Left ventricle myocardium inferior (tissue), 1 donor: ENCODE results near the gene SHMT1. TPM values are rescaled to one million over a fixed set of nuclear protein-coding genes. Genes with fewer than 3 reads are reported as not detected.

Experiments used
- DNase-seq: peaks from one replicate; pipeline ENCODE4 v3.0.0-alpha.2; 2020
- H3K27ac ChIP-seq: fragments of 200-600 bp; replicated peaks from 2 replicates; pipeline ENCODE4 v1.8.0; 2021
- H3K27me3 ChIP-seq: fragments of 200-600 bp; 2 replicates; pipeline ENCODE4 v1.8.0; 2021; ENCODE audit warnings: low read depth
- H3K36me3 ChIP-seq: fragments of 200-600 bp; 2 replicates; pipeline ENCODE4 v1.8.0; 2021
- H3K4me1 ChIP-seq: fragments of 200-600 bp; 2 replicates; pipeline ENCODE4 v1.8.0; 2021
- H3K4me3 ChIP-seq: fragments of 200-600 bp; 2 replicates; pipeline ENCODE4 v1.8.0; 2021; ENCODE audit warnings: mild to moderate bottlenecking, moderate library complexity
- H3K9me3 ChIP-seq: fragments of 200-600 bp; replicated peaks from 2 replicates; pipeline ENCODE4 v1.8.0; 2021
- intact Hi-C: fragments of 100-400 bp; cut with micrococcal nuclease; formaldehyde crosslinking; loops from one replicate; pipeline ENCODE4 v1.11.0; 2022
- total RNA-seq: library from RNA; stranded (reverse); fragmentation: NEBNext Ultra II Directional; extraction: Animal tissue kit (Norgen Biotek cat#: 25700); gene quantifications from one replicate; pipeline ENCODE4 v1.2.1, GENCODE V29; 2021
- TF ChIP-seq, protein P1 (sequence below): fragments of 200-600 bp; IDR thresholded peaks from 2 replicates; pipeline ENCODE4 v1.8.0; 2021; ENCODE audit warnings: antibody characterized with exemption, mild to moderate bottlenecking, borderline replicate concordance
- donor health status: DM: no; HTN: yes; CAD: no; lungs with severe emphysema.

SHMT1 gene
- total RNA-seq, 1 donor from 2014 or later: 6.8 TPM

GRCh38 chr17:18318771-18319450, 44.4 kb downstream of the SHMT1 start:
- no peak overlapping the region for H3K27ac ChIP-seq
- intact Hi-C loops: no loop called here
- no peaks in the 10 kb centered on the region for H3K9me3 ChIP-seq
- peak overlapping the region; percentile 36 for H3K4me3 ChIP-seq
- H3K27me3 ChIP-seq: no peaks in the 10 kb centered on the region
- TF ChIP-seq, protein P1, sequence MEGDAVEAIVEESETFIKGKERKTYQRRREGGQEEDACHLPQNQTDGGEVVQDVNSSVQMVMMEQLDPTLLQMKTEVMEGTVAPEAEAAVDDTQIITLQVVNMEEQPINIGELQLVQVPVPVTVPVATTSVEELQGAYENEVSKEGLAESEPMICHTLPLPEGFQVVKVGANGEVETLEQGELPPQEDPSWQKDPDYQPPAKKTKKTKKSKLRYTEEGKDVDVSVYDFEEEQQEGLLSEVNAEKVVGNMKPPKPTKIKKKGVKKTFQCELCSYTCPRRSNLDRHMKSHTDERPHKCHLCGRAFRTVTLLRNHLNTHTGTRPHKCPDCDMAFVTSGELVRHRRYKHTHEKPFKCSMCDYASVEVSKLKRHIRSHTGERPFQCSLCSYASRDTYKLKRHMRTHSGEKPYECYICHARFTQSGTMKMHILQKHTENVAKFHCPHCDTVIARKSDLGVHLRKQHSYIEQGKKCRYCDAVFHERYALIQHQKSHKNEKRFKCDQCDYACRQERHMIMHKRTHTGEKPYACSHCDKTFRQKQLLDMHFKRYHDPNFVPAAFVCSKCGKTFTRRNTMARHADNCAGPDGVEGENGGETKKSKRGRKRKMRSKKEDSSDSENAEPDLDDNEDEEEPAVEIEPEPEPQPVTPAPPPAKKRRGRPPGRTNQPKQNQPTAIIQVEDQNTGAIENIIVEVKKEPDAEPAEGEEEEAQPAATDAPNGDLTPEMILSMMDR: no peak
- peaks cover 38% of the 10 kb centered on the region for H3K36me3 ChIP-seq
- H3K4me1 ChIP-seq: peaks cover 74% of the 10 kb centered on the region
- no peak for DNase-seq

- Histone ChIP-seq H3K27me3 (no peaks in the 10 kb centered on the region), H3K4me3 (peak overlapping the region; percentile 36), H3K9me3 (no peaks in the 10 kb centered on the region), H3K27ac (peak overlapping the region; percentile 4), H3K4me1 (peaks cover 82% of the 10 kb centered on the region), H3K36me3 (peaks cover 30% of the 10 kb centered on the region)
- TF ChIP-seq, protein P1: no peak
- DNase-seq: no peak
- intact Hi-C loops: no loop called here
Observed at GRCh38 chr17:18318117-18318516, 45.2 kb downstream of the SHMT1 start.

DNA sequence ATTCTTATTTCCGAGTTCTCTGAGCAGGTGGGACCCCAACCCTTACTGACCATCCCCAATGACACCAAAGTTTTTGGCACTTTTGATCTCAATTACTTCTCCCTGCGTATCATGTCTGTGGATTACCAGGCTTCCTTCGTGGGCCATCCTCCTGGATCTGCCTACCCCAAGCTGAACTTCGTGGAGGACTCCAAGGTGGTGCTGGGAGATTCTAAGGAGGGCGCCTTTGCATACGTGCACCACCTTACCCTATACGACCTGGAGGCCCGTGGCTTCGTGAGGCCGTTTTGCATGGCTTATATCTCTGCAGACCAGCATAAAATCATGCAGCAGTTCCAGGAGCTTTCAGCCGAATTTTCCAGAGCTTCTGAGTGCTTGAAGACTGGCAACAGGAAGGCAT, 47.4 kb downstream of the SHMT1 start:
- no peaks in the 10 kb centered on the region for H3K9me3 ChIP-seq
- peak overlapping the region; percentile 90 for H3K4me3 ChIP-seq
- intact Hi-C loops: no loop called here
- no peak for DNase-seq
- H3K4me1 ChIP-seq: peaks cover 86% of the 10 kb centered on the region
- TF ChIP-seq, protein P1: no peak
- H3K36me3 ChIP-seq: peaks cover 28% of the 10 kb centered on the region
- H3K27me3 ChIP-seq: no peaks in the 10 kb centered on the region
- peak overlapping the region; percentile 91 for H3K27ac ChIP-seq

DNA sequence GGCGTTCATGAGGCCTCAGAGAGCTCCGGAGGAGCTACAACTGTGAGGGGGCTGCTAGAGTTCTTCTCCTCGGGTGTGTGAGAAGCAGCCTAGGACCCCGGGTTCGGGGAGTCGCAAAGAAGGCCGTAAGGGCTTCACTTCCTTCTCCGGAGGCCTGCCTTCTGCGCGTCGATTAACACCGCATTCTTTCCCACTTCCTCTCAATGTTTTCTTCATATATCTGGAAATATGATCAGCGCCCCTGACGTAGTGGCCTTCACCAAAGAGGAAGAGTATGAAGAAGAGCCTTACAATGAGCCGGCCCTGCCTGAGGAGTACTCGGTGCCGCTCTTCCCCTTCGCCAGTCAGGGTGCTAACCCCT, 47.8 kb downstream of the SHMT1 start:
- no peak for DNase-seq
- no peaks in the 10 kb centered on the region for H3K27me3 ChIP-seq
- intact Hi-C loops: no loop called here
- H3K9me3 ChIP-seq: no peaks in the 10 kb centered on the region
- TF ChIP-seq, protein P1: no peak
- peaks cover 28% of the 10 kb centered on the region for H3K36me3 ChIP-seq
- H3K4me1 ChIP-seq: peaks cover 82% of the 10 kb centered on the region
- H3K27ac ChIP-seq: peak overlapping the region; percentile 91
- peak overlapping the region; percentile 90 for H3K4me3 ChIP-seq

DNA sequence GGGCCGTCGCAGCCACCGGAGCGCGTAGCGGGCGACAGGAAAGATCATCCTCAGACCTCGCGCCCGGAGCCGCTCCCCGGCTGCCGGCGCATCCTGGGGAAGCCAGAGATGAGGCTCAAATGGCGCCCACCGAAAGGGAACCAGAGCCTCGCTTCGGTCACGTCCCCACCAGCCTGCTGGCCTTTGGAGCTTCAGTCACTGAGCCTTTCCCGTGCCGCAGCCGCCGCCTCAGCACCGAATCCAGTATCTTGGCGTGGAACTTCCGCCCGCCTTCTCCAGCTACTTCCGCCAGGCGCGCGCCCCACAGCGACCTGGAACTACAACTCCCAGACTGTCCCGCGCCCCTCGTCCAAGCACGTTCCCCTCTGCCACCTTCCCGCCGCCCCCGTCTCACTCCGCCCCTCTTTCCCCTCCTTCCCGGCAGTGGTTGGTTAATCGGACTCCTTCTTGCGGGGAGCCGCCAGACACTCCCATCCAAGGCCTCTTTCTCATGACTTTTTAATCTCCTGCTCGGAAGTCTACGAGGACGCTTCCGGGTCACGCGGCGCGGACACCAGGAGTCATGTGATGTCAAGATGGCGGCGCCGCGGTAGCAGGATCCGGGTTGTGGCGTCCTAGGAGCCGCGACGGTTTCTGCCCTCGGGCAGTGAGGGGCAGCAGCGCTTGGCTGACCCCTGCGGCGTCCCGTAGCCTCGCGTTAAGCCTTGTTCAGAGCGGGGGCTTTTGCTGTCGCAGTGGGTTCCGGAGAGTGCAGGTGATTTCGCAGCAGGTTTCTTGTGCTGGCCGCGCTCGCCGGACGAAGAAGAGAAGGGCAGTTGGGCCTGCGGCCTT, 48.4 kb downstream of the SHMT1 start, which contains the start of the genes SMCR8 and TOP3A:
Gene SMCR8 (plus strand): TSS at position 563 of the 831 bp plus-strand sequence. CDS start 497 bp downstream, outside the sequence.
Gene TOP3A (minus strand): TSS at position 264 of the 831 bp plus-strand sequence. CDS start 216 bp downstream, at position 48.
- Histone ChIP-seq H3K36me3 (peaks cover 28% of the 10 kb centered on the region), H3K4me1 (peaks cover 76% of the 10 kb centered on the region), H3K4me3 (peak within 1 kb of the TSS; percentile 90), H3K27ac (peak within 1 kb of the TSS; percentile 91), H3K27me3 (no peaks in the 10 kb centered on the region), H3K9me3 (no peaks in the 10 kb centered on the region)
- TF ChIP-seq, protein P1: no peak
- intact Hi-C loops: no loop called here
- peak; percentile 99 for DNase-seq
